Measurements from ENCODE around the gene RGS17.

DNA sequence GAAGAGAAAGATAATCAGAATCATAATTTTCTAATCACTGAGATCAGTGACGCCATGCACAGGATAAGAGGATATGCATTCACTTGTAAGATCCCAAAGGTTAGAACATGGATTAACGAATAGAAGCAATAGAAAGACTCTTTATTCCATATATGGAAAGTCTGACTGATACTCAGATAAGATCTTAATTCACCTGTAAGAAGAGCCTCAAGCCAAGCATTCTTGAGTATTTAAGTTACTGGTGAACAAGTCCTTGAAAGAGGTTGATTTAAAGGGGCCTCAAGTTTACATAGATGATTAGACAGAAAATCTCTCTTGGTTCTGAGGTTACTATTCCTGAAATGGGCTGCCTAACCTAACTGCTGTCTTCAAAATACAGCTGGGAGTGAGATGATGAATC, 74.8 kb downstream of the RGS17 start:
- TF ChIP-seq POLR2A (IDR thresholded peaks at IDR 0.05) = no peak
- TF ChIP-seq, protein P1, sequence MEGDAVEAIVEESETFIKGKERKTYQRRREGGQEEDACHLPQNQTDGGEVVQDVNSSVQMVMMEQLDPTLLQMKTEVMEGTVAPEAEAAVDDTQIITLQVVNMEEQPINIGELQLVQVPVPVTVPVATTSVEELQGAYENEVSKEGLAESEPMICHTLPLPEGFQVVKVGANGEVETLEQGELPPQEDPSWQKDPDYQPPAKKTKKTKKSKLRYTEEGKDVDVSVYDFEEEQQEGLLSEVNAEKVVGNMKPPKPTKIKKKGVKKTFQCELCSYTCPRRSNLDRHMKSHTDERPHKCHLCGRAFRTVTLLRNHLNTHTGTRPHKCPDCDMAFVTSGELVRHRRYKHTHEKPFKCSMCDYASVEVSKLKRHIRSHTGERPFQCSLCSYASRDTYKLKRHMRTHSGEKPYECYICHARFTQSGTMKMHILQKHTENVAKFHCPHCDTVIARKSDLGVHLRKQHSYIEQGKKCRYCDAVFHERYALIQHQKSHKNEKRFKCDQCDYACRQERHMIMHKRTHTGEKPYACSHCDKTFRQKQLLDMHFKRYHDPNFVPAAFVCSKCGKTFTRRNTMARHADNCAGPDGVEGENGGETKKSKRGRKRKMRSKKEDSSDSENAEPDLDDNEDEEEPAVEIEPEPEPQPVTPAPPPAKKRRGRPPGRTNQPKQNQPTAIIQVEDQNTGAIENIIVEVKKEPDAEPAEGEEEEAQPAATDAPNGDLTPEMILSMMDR (IDR thresholded peaks at IDR 0.05) = no peak

All from uterus (tissue), 2 donors.